ENCODE measurements around the gene ANKRD60. TPM values are rescaled to one million over a fixed set of nuclear protein-coding genes. Genes with fewer than 3 reads are reported as not detected.

Gene ANKRD60
- total RNA-seq, 2 experiments from 2014 or later, result not detected

DNA sequence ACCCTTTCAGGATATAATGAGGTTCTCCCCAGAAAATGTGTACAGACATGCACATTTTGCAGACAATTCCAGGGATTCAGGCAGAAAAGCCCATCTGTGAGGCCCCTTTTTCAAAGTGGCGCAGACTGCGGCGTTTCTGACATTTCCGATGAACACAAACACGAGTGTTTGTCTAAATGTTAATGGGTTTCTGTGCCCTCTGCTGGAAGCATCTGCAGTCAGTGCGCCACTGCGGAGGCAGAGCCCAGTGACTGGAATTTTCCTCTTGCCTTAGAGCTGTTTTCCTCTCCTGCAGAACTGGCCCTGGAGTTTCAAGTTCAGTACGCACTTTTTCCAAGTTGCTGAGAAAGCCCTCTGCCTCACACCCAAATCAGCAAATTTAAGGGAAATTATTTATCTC is 15.3 kb downstream of the ANKRD60 start:
- Histone ChIP-seq H3K4me1 (ENCODE audit: insufficient read depth, low read length, poor library complexity, severe bottlenecking) (no peaks in the 10 kb centered on the region), H3K4me3 (ENCODE audit: low read depth, low read length, poor library complexity, severe bottlenecking) (no peak overlapping the region), H4K20me1 (ENCODE audit: insufficient read depth, low read length) (no peaks in the 10 kb centered on the region), H3K4me2 (ENCODE audit: low read length) (no peak overlapping the region), H2AFZ (ENCODE audit: low read length) (no peak overlapping the region), H3K9me3 (ENCODE audit: low read length) (no peaks in the 10 kb centered on the region), H3K9me2 (ENCODE audit: insufficient read depth, low read length) (no peaks in the 10 kb centered on the region), H3K79me2 (ENCODE audit: insufficient read depth, low read depth, low read length) (no peaks in the 10 kb centered on the region), H3K36me3 (ENCODE audit: insufficient read depth, low read length) (no peaks in the 10 kb centered on the region), H3K27ac (ENCODE audit: low read depth, low read length, poor library complexity, severe bottlenecking) (no peak overlapping the region)
- no peak for TF ChIP-seq EZH2phosphoT487 (IDR thresholded peaks at IDR 0.05; ENCODE audit: borderline replicate concordance, low read depth, low read length)
- TF ChIP-seq, protein P1, sequence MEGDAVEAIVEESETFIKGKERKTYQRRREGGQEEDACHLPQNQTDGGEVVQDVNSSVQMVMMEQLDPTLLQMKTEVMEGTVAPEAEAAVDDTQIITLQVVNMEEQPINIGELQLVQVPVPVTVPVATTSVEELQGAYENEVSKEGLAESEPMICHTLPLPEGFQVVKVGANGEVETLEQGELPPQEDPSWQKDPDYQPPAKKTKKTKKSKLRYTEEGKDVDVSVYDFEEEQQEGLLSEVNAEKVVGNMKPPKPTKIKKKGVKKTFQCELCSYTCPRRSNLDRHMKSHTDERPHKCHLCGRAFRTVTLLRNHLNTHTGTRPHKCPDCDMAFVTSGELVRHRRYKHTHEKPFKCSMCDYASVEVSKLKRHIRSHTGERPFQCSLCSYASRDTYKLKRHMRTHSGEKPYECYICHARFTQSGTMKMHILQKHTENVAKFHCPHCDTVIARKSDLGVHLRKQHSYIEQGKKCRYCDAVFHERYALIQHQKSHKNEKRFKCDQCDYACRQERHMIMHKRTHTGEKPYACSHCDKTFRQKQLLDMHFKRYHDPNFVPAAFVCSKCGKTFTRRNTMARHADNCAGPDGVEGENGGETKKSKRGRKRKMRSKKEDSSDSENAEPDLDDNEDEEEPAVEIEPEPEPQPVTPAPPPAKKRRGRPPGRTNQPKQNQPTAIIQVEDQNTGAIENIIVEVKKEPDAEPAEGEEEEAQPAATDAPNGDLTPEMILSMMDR (conservative IDR thresholded peaks at IDR 0.05; ENCODE audit: low read length), result no peak
- intact Hi-C loops (cut with micrococcal nuclease; ENCODE audit: unreplicated experiment), result no loop called here
- POLR2A ChIA-PET, result no interaction called here
- no peak for DNase-seq (ENCODE audit: low spot score)
- BruUV-seq (replicated peaks), result no TSS peak
- CTCF ChIA-PET (ENCODE audit: unreplicated experiment), result no interaction called here

DNA sequence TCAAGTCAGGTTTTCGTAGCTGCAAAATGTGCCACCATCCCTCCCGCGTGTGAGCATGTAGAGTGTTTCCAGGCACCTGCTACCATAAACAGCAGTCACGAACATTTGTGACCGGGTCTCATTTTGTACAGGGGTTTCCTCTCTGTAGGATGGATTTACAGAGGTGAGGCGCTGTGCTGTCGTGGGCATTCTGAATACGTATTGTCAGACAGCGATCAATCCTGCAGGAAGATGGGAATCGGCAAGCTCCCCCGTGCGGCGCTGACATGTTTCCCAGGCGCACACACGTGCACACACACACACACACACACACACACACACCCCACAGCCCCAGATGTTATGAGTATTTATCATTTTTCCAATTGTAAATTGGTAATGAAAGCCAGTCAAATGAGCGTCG is 15.8 kb downstream of the ANKRD60 start:
- BruUV-seq (replicated peaks), result no TSS peak
- H3K79me2 ChIP-seq (ENCODE audit: insufficient read depth, low read depth, low read length), result no peaks in the 10 kb centered on the region
- H3K4me3 ChIP-seq (ENCODE audit: low read depth, low read length, poor library complexity, severe bottlenecking), result no peak overlapping the region
- ChIA-PET CTCF (ENCODE audit: unreplicated experiment) (no interaction called here), POLR2A (no interaction called here)
- no peaks in the 10 kb centered on the region for H3K4me1 ChIP-seq (ENCODE audit: insufficient read depth, low read length, poor library complexity, severe bottlenecking)
- no peaks in the 10 kb centered on the region for H3K9me3 ChIP-seq (ENCODE audit: low read length)
- no peak for TF ChIP-seq EZH2phosphoT487 (IDR thresholded peaks at IDR 0.05; ENCODE audit: borderline replicate concordance, low read depth, low read length)
- TF ChIP-seq, protein P1 (conservative IDR thresholded peaks at IDR 0.05; ENCODE audit: low read length), result no peak
- no peak overlapping the region for H3K4me2 ChIP-seq (ENCODE audit: low read length)
- H2AFZ ChIP-seq (ENCODE audit: low read length), result no peak overlapping the region
- no peaks in the 10 kb centered on the region for H4K20me1 ChIP-seq (ENCODE audit: insufficient read depth, low read length)
- H3K9me2 ChIP-seq (ENCODE audit: insufficient read depth, low read length), result no peaks in the 10 kb centered on the region
- H3K27ac ChIP-seq (ENCODE audit: low read depth, low read length, poor library complexity, severe bottlenecking), result no peak overlapping the region
- DNase-seq (ENCODE audit: low spot score), result no peak
- intact Hi-C loops (cut with micrococcal nuclease; ENCODE audit: unreplicated experiment), result no loop called here
- no peaks in the 10 kb centered on the region for H3K36me3 ChIP-seq (ENCODE audit: insufficient read depth, low read length)

DNA sequence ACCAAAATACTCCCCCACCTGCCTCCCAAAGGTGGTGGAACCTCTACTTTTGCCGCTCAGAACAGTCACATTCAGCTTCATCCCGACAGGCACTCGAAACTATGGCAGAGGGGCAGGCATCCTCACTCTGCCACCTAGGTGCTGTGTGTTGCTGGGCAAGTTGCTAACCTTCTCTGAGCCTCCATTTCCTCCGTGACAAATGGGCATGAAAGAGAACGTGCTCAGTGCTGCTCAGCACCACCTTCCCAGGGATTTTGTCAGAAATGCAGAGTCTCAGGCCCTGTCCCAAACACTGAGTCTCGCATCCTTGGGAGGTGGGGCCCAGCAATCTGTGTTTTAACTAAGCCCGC is 18.1 kb downstream of the ANKRD60 start:
- Histone ChIP-seq H4K20me1 (ENCODE audit: insufficient read depth, low read length) (no peaks in the 10 kb centered on the region), H3K9me2 (ENCODE audit: insufficient read depth, low read length) (no peaks in the 10 kb centered on the region), H3K9me3 (ENCODE audit: low read length) (no peaks in the 10 kb centered on the region), H3K27ac (ENCODE audit: low read depth, low read length, poor library complexity, severe bottlenecking) (no peak overlapping the region), H3K79me2 (ENCODE audit: insufficient read depth, low read depth, low read length) (no peaks in the 10 kb centered on the region), H3K4me3 (ENCODE audit: low read depth, low read length, poor library complexity, severe bottlenecking) (no peak overlapping the region), H3K36me3 (ENCODE audit: insufficient read depth, low read length) (no peaks in the 10 kb centered on the region), H3K4me2 (ENCODE audit: low read length) (no peak overlapping the region), H3K4me1 (ENCODE audit: insufficient read depth, low read length, poor library complexity, severe bottlenecking) (no peaks in the 10 kb centered on the region), H2AFZ (ENCODE audit: low read length) (no peak overlapping the region)
- DNase-seq (ENCODE audit: low spot score), result no peak
- TF ChIP-seq EZH2phosphoT487 (IDR thresholded peaks at IDR 0.05; ENCODE audit: borderline replicate concordance, low read depth, low read length), result no peak
- TF ChIP-seq, protein P1 (conservative IDR thresholded peaks at IDR 0.05; ENCODE audit: low read length), result no peak
- intact Hi-C loops (cut with micrococcal nuclease; ENCODE audit: unreplicated experiment), result loop anchor here (2.0 kb wide), 1 partner anchor 614 kb away; no protein-coding TSS in a partner anchor
- no TSS peak for BruUV-seq (replicated peaks)
- ChIA-PET POLR2A (no interaction called here), CTCF (ENCODE audit: unreplicated experiment) (no interaction called here)
